Psoas muscle (tissue), 8 donors: ENCODE measurements around the gene CTBP2. TPM values are rescaled to one million over a fixed set of nuclear protein-coding genes. Genes with fewer than 3 reads are reported as not detected.

Experiments
- ATAC-seq, 4 donors: fragments of 200-7000 bp; cut with Tn5 transposase; one replicate each; pipeline ENCODE4 v1.9.1; 2020; ENCODE audit warnings: moderate library complexity in 3 of 4, mild to moderate bottlenecking in 2 of 4
- DNase-seq, 2 donors: peaks; one replicate each; pipeline ENCODE4 v3.0.0-alpha.2; 2020
- H3K27ac ChIP-seq: fragments of 200-600 bp; one replicate; pipeline ENCODE4 v1.8.0; 2022
- H3K27me3 ChIP-seq, 3 donors: fragments of 200-600 bp in 1 of 3; one replicate each; pipeline versions ENCODE4 v1.6.1 to v1.8.0; 2013 to 2022; ENCODE audit warnings: low read length in 2 of 3, mild to moderate bottlenecking in 2 of 3, moderate library complexity in 1 of 3; ENCODE audit not compliant: insufficient read depth in 3 of 3
- H3K36me3 ChIP-seq, 2 donors: fragments of 200-600 bp in 1 of 2; one replicate each; pipeline versions ENCODE4 v1.6.1 to v1.8.0; 2013 to 2022; ENCODE audit warnings: low read depth in 1 of 2, mild to moderate bottlenecking in 1 of 2, moderate library complexity in 1 of 2; ENCODE audit not compliant: insufficient read depth in 1 of 2
- H3K4me1 ChIP-seq: fragments of 200-600 bp; one replicate; pipeline ENCODE4 v1.8.0; 2022
- H3K4me3 ChIP-seq: fragments of 200-600 bp; one replicate; pipeline ENCODE4 v1.8.0; 2022; ENCODE audit warnings: mild to moderate bottlenecking
- H3K9me3 ChIP-seq: fragments of 200-600 bp; one replicate; pipeline ENCODE4 v1.8.0; 2022
- CTCF ChIP-seq: fragments of 200-600 bp; IDR thresholded peaks from one replicate; pipeline ENCODE4 v1.8.0; 2022; ENCODE audit warnings: antibody characterized with exemption
- WGBS, 3 donors: extraction: QIAGEN DNeasy Blood & Tissue Kit; methylation state at CpG; one replicate each; pipeline versions ENCODE4 v1.1.6 to v1.1.7; 2013; 5-methylcytosine and 5-hydroxymethylcytosine counted together
- intact Hi-C, 2 donors: fragments of 100-400 bp; cut with DNase I; formaldehyde crosslinking; loops; one replicate each; pipeline versions ENCODE4 v1.11.0 to v1.14.2; 2022
- polyA plus RNA-seq, 3 donors: library from polyadenylated mRNA; stranded (reverse); fragments of 200-250 nt; gene quantifications; one replicate each; pipeline ENCODE4 v1.2.3, GENCODE V29; 2013
- total RNA-seq, 4 donors: library from RNA; stranded (reverse); fragmentation: NEBNext Ultra II Directional in 2 of 4; extraction: Animal tissue kit (Norgen Biotek cat#: 25700) in 2 of 4; gene quantifications; one replicate each; pipeline versions ENCODE4 v1.2.1 to v1.2.4, GENCODE V29; 2021 to 2023
- donor health status: healthy with polysubstance abuse.
- donor health status: DM: no; HTN: no; CAD: no; lungs with moderate emphysema.
- donor health status: Bipolar disorder and iron deficiency.
- donor health status: healthy.
- donor health status: DM: yes; HTN: yes; CAD: no.
- donor health status: DM: no; HTN: no; CAD: no.
- donor health status: DM: no; HTN: no; CAD: no.
- donor health status: DM: yes; HTN: yes; CAD: no.

The CTBP2 gene
- total and polyA plus RNA-seq, 7 donors = 14.7 to 49.8 (median 33.0) TPM

GRCh38 chr10:125201108-125201524 is 40.8 kb upstream of the CTBP2 start:
- no peak for TF ChIP-seq CTCF
- ATAC-seq = no peak
- DNase-seq = no peak
- Histone ChIP-seq H3K36me3 (no peaks in the 10 kb centered on the region), H3K27me3 (peaks cover 0 to 6% (median 0%) of the 10 kb centered on the region in 3 donors), H3K4me1 (no peaks in the 10 kb centered on the region), H3K27ac (no peak overlapping the region), H3K4me3 (no peak overlapping the region), H3K9me3 (no peaks in the 10 kb centered on the region)
- 60 to 63% (median 62%) methylated on average over 5 of the region's 5 CpGs for WGBS, 3 donors
- intact Hi-C loops = no loop called here

DNA sequence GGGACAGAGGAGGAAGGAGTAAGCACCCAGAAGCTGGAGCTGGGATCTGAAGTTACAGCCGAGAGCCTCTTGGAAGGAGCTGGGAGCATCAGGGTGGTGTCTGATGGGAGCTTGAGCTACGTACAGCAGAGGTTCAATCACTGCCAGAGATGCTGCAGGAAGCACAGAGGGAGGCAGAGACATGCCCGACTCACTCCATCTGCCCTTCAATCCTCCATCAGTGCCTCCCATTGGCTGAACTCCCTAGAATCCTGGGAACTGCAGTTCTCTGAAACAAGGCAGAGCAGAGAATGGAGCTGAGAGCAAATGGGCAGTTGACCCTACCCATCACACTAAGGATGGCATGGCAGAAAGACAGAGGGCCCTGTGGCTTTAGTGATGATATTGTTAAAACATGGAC is 40.0 kb upstream of the CTBP2 start:
- DNase-seq (no peak), ATAC-seq (no peak)
- H3K27ac ChIP-seq = no peak overlapping the region
- no peak for TF ChIP-seq CTCF
- intact Hi-C loops = no loop called here
- no peaks in the 10 kb centered on the region for H3K4me1 ChIP-seq
- H3K36me3 ChIP-seq = no peaks in the 10 kb centered on the region
- H3K9me3 ChIP-seq = no peaks in the 10 kb centered on the region
- no peak overlapping the region for H3K4me3 ChIP-seq
- WGBS, 3 donors = 57 to 63% (median 59%) methylated on average over 3 of the region's 3 CpGs
- H3K27me3 ChIP-seq = peaks cover 0 to 6% (median 0%) of the 10 kb centered on the region in 3 donors

DNA sequence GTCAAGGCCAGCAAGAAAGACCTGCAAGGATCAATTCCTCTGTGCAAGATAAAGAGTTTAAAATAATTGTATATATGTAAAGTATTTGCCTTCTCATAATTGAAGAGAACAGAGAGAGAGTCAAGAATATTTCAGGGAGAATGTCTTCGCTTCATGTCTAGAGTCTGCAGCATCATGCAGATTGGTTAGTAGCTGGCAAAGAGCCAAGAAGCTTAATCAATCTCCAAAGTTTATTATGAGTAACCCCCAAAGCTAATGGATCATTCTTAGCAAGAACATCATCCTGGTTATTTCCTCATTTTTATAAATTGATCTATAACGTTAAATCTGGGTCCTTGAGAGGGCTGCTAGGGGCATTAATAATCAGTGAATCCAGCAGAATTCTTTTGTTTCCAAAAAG is 38.9 kb upstream of the CTBP2 start:
- Histone ChIP-seq H3K4me3 (no peak overlapping the region), H3K27me3 (peaks cover 0 to 6% (median 0%) of the 10 kb centered on the region in 3 donors), H3K4me1 (no peaks in the 10 kb centered on the region), H3K27ac (no peak overlapping the region), H3K36me3 (no peaks in the 10 kb centered on the region), H3K9me3 (no peaks in the 10 kb centered on the region)
- DNase-seq (no peak), ATAC-seq (no peak)
- intact Hi-C loops = no loop called here
- no peak for TF ChIP-seq CTCF
- WGBS, 3 donors = 80 to 85% (median 81%) methylated on average over 2 of the region's 2 CpGs

GRCh38 chr10:125194814-125195213 is 34.5 kb upstream of the CTBP2 start:
- Histone ChIP-seq H3K4me1 (no peaks in the 10 kb centered on the region), H3K9me3 (no peaks in the 10 kb centered on the region), H3K4me3 (no peak overlapping the region), H3K27me3 (peaks cover 0 to 3% (median 0%) of the 10 kb centered on the region in 3 donors), H3K36me3 (no peaks in the 10 kb centered on the region), H3K27ac (no peak overlapping the region)
- ATAC-seq (no peak), DNase-seq (no peak)
- intact Hi-C loops = no loop called here
- 75 to 83% (median 82%) methylated on average over 10 of the region's 10 CpGs for WGBS, 3 donors
- no peak for TF ChIP-seq CTCF

- no peak for TF ChIP-seq CTCF
- Histone ChIP-seq H3K36me3 (no peaks in the 10 kb centered on the region), H3K9me3 (no peaks in the 10 kb centered on the region), H3K27ac (no peak overlapping the region), H3K4me3 (no peak overlapping the region), H3K27me3 (no peaks in the 10 kb centered on the region), H3K4me1 (no peaks in the 10 kb centered on the region)
- 78 to 92% (median 83%) methylated on average over 11 of the region's 11 CpGs for WGBS, 3 donors
- no peak for ATAC-seq
- DNase-seq = no peak
- intact Hi-C loops = no loop called here
Observed at GRCh38 chr10:125193306-125193877, 33.0 kb upstream of the CTBP2 start.
